ENCODE data around the gene PPM1H. TPM values are rescaled to one million over a fixed set of nuclear protein-coding genes. Genes with fewer than 3 reads are reported as not detected.

The PPM1H gene
- total RNA-seq, 4 donors from 2014 or later = 0.83 to 3.0 (median 2.3) TPM

- no peak overlapping the region for H3K4me3 ChIP-seq
- intact Hi-C loops (cut with DNase I) = loop anchor here (2.0 kb wide), 1 partner anchor 188 kb away; no protein-coding TSS in a partner anchor
- DNase-seq (ENCODE audit: extremely low spot score) = no peak
- no peaks in the 10 kb centered on the region for H3K9me3 ChIP-seq
- H3K4me1 ChIP-seq = peaks cover 8 to 19% (median 11%) of the 10 kb centered on the region in 4 donors
- H3K27ac ChIP-seq (replicated peaks in 1 of 4) = no peak overlapping the region
- TF ChIP-seq POLR2AphosphoS5 (IDR thresholded peaks at IDR 0.05) (no peak), CTCF (IDR thresholded peaks at IDR 0.05) (no peak), POLR2A (IDR thresholded peaks at IDR 0.05; ENCODE audit: low read depth) (no peak), EP300 (IDR thresholded peaks at IDR 0.05) (no peak)
- WGBS = 45% methylated on average over 5 of the region's 5 CpGs
- H3K36me3 ChIP-seq = no peaks in the 10 kb centered on the region
- H3K27me3 ChIP-seq = no peaks in the 10 kb centered on the region
Observed at GRCh38 chr12:62792236-62792870, 142.6 kb downstream of the PPM1H start.

- peaks cover 9 to 29% (median 22%) of the 10 kb centered on the region in 4 donors for H3K4me1 ChIP-seq
- H3K27ac ChIP-seq (replicated peaks in 1 of 4) = peak overlapping the region in 3 of 4 donors; percentile 20 to 51 (median 22)
- no peak for TF ChIP-seq EP300 (IDR thresholded peaks at IDR 0.05)
- no peak for TF ChIP-seq POLR2AphosphoS5 (IDR thresholded peaks at IDR 0.05)
- no peak for TF ChIP-seq POLR2A (IDR thresholded peaks at IDR 0.05; ENCODE audit: low read depth)
- TF ChIP-seq CTCF (IDR thresholded peaks at IDR 0.05) = no peak
- H3K27me3 ChIP-seq = no peaks in the 10 kb centered on the region
- H3K4me3 ChIP-seq = no peak overlapping the region
- WGBS = 69% methylated on average over 3 of the region's 3 CpGs
- intact Hi-C loops (cut with DNase I) = no loop called here
- no peaks in the 10 kb centered on the region for H3K9me3 ChIP-seq
- DNase-seq (ENCODE audit: extremely low spot score) = no peak
- H3K36me3 ChIP-seq = no peaks in the 10 kb centered on the region
Observed at GRCh38 chr12:62789851-62790250, 145.1 kb downstream of the PPM1H start.

DNA sequence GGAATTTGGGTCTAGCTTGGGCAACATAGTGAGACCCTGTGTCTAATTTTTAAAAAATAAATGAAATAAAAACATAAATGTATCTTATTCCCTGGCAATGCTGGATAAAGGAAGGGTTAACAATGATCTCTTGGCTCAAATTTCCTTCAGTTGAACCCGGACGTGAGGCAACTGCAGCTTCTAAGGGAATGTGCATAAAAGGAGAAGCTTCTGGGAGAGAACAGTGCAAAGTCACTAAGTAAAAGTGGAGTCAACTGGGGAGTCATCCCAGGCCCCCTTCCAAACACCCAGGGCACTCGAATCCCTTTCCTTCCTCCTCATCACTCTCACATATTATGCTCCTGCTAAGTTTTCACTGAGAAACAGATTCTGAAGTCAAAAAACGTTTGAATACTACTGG, 147.3 kb downstream of the PPM1H start:
- TF ChIP-seq POLR2AphosphoS5 (IDR thresholded peaks at IDR 0.05) (no peak), EP300 (IDR thresholded peaks at IDR 0.05) (no peak), POLR2A (IDR thresholded peaks at IDR 0.05; ENCODE audit: low read depth) (no peak), CTCF (IDR thresholded peaks at IDR 0.05) (no peak)
- Histone ChIP-seq H3K27ac (replicated peaks in 1 of 4) (no peak overlapping the region), H3K4me1 (peaks cover 0 to 20% (median 13%) of the 10 kb centered on the region in 4 donors), H3K9me3 (no peaks in the 10 kb centered on the region), H3K4me3 (no peak overlapping the region), H3K27me3 (no peaks in the 10 kb centered on the region), H3K36me3 (no peaks in the 10 kb centered on the region)
- no peak for DNase-seq (ENCODE audit: extremely low spot score)
- WGBS = 31% methylated on average over 4 of the region's 4 CpGs
- intact Hi-C loops (cut with DNase I) = no loop called here

DNA sequence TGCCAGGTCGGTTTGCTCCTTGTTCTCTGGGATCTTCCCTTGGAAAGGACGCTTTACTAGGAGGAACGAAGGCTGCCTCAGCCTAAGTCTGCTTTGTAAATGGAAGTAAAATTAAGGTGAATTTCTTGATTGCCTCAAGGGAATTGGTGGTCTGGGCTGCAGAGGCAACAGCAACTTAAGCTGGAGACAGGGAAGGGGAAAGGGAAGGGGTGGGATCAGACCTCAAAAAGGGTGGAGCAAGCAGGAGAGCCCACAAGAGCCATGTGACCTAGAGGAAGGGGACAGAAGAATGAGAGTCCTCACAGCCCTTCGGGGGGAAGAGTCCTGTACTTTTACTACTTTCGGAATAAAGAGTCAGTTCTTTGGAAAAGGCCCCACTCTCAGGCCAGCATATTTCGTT, 147.9 kb downstream of the PPM1H start:
- no peaks in the 10 kb centered on the region for H3K27me3 ChIP-seq
- H3K9me3 ChIP-seq = no peaks in the 10 kb centered on the region
- no peak for DNase-seq (ENCODE audit: extremely low spot score)
- TF ChIP-seq POLR2A (IDR thresholded peaks at IDR 0.05; ENCODE audit: low read depth) (no peak), POLR2AphosphoS5 (IDR thresholded peaks at IDR 0.05) (no peak), CTCF (IDR thresholded peaks at IDR 0.05) (no peak), EP300 (IDR thresholded peaks at IDR 0.05) (no peak)
- peaks cover 0 to 20% (median 9%) of the 10 kb centered on the region in 4 donors for H3K4me1 ChIP-seq
- WGBS = 89% methylated on average over 6 of the region's 6 CpGs
- H3K4me3 ChIP-seq = no peak overlapping the region
- H3K27ac ChIP-seq (replicated peaks in 1 of 4) = peak overlapping the region in 3 of 4 donors; percentile 31 to 70 (median 59)
- no peaks in the 10 kb centered on the region for H3K36me3 ChIP-seq
- intact Hi-C loops (cut with DNase I) = no loop called here
